PC-9 (cell line): ENCODE results near the gene EHMT1. TPM values are rescaled to one million over a fixed set of nuclear protein-coding genes. Genes with fewer than 3 reads are reported as not detected.

Experiments used
- BruUV-seq: library from RNA; stranded (reverse); fragments of 400-500 nt; replicated peaks from 2 replicates; lab custom pipeline; 2021; lab: Mats Ljungman, UMichigan
- CTCF ChIA-PET: fragments of 300-600 bp; sonication (Branson Sonifier 250); formaldehyde crosslinking; loops from one replicate; lab custom pipeline; 2022; ENCODE audit warnings: antibody characterized with exemption; lab: Charles Lee
- POLR2A ChIA-PET: fragments of 300-600 bp; sonication (Branson Sonifier 250); formaldehyde crosslinking; loops from one replicate; lab custom pipeline; 2022; ENCODE audit warnings: antibody characterized with exemption; ENCODE audit not compliant: unreplicated experiment; lab: Charles Lee
- DNase-seq, 2 experiments: peaks; one replicate each; pipeline versions ENCODE4 v3.0.0 to v3.0.0-alpha.2; 2015 to 2022; ENCODE audit warnings: mixed read lengths in 1 of 2
- H2AFZ ChIP-seq: fragments of 200-600 bp; sonication (generic); 2 replicates; pipeline ENCODE4 v1.8.1; 2017; ENCODE audit warnings: antibody characterized with exemption
- H3F3A ChIP-seq: fragments of 200-600 bp; sonication (generic); 2 replicates; pipeline ENCODE4 v1.8.1; 2017; ENCODE audit warnings: antibody characterized with exemption, mild to moderate bottlenecking, low read depth; ENCODE audit not compliant: insufficient read depth
- H3K27ac ChIP-seq: fragments of 200-600 bp; sonication (generic); 2 replicates; pipeline ENCODE4 v1.6.1; 2016; ENCODE audit warnings: mixed run types
- H3K27me3 ChIP-seq: fragments of 200-600 bp; sonication (generic); 2 replicates; pipeline ENCODE4 v1.6.1; 2016; ENCODE audit warnings: low read depth, mixed run types; ENCODE audit not compliant: insufficient read depth
- H3K36me3 ChIP-seq: fragments of 200-600 bp; sonication (generic); 2 replicates; pipeline ENCODE4 v1.6.1; 2016; ENCODE audit warnings: low read depth, mixed run types
- H3K4me1 ChIP-seq: fragments of 200-600 bp; sonication (generic); replicated peaks from 2 replicates; pipeline ENCODE4 v1.6.1; 2016; ENCODE audit warnings: mixed run types; ENCODE audit not compliant: insufficient read depth
- H3K4me2 ChIP-seq: fragments of 200-600 bp; sonication (generic); 2 replicates; pipeline ENCODE4 v1.6.1; 2017; ENCODE audit warnings: mixed run types
- H3K4me3 ChIP-seq: fragments of 200-600 bp; sonication (generic); 2 replicates; pipeline ENCODE4 v1.6.1; 2016; ENCODE audit warnings: mixed run types
- H3K79me2 ChIP-seq: fragments of 200-600 bp; sonication (generic); 2 replicates; pipeline ENCODE4 v1.6.1; 2017; ENCODE audit warnings: low read depth, mixed run types
- H3K9me2 ChIP-seq: fragments of 200-600 bp; sonication (generic); 2 replicates; pipeline ENCODE4 v1.8.1; 2017; ENCODE audit warnings: mild to moderate bottlenecking; ENCODE audit not compliant: insufficient read depth
- H3K9me3 ChIP-seq: fragments of 200-600 bp; sonication (generic); 2 replicates; pipeline ENCODE4 v1.8.1; 2016; ENCODE audit warnings: low read depth; ENCODE audit not compliant: insufficient read depth
- H4K20me1 ChIP-seq: fragments of 200-600 bp; sonication (generic); 2 replicates; pipeline ENCODE4 v1.8.1; 2017; ENCODE audit not compliant: insufficient read depth
- CTCF ChIP-seq: fragments of 200-600 bp; sonication (generic); conservative IDR thresholded peaks from 2 replicates; pipeline ENCODE4 v1.6.1; 2017; ENCODE audit warnings: mixed run types, antibody characterized with exemption, mild to moderate bottlenecking, moderate library complexity
- EZH2 ChIP-seq: fragments of 200-600 bp; sonication (generic); IDR thresholded peaks from 2 replicates; pipeline ENCODE4 v1.8.0; 2017; ENCODE audit warnings: antibody characterized with exemption, low read depth
- intact Hi-C: fragments of 100-400 bp; cut with micrococcal nuclease; formaldehyde crosslinking; loops from one replicate; pipeline ENCODE4 v1.10.0; 2022; ENCODE audit not compliant: unreplicated experiment
- total RNA-seq: library from RNA; stranded (reverse); gene quantifications from 2 replicates; pipeline ENCODE4 v1.2.3, GENCODE V29; 2021

Gene EHMT1
- total RNA-seq, 1 experiment from 2014 or later = 116 TPM

- Histone ChIP-seq H3K9me2 (no peaks in the 10 kb centered on the region), H3K27ac (no peak overlapping the region), H3K4me1 (no peaks in the 10 kb centered on the region), H3K4me2 (no peak overlapping the region), H3K36me3 (no peaks in the 10 kb centered on the region), H3K9me3 (no peaks in the 10 kb centered on the region), H3K27me3 (no peaks in the 10 kb centered on the region), H3F3A (peaks cover 19% of the 10 kb centered on the region; the same call in 1 of the 2 replicates), H4K20me1 (peaks cover 48% of the 10 kb centered on the region), H3K79me2 (peaks cover 33% of the 10 kb centered on the region), H3K4me3 (no peak overlapping the region), H2AFZ (no peak overlapping the region)
- TF ChIP-seq CTCF (no peak), EZH2 (no peak)
- peak in 1 of 2 experiments; percentile 70 for DNase-seq
- no TSS peak for BruUV-seq
- POLR2A ChIA-PET = no interaction called here
- CTCF ChIA-PET = no interaction called here
- intact Hi-C loops = loop anchor here (10.0 kb wide), 1 partner anchor 74 kb away; no protein-coding TSS in a partner anchor
These were observed 51.8 kb downstream of the EHMT1 start for GRCh38 chr9:137670391-137671195.

- ChIA-PET POLR2A (no interaction called here), CTCF (no interaction called here)
- Histone ChIP-seq H3K4me1 (no peaks in the 10 kb centered on the region), H3K4me2 (no peak overlapping the region), H2AFZ (no peak overlapping the region), H3F3A (peaks cover 19% of the 10 kb centered on the region; the same call in 1 of the 2 replicates), H3K4me3 (no peak overlapping the region), H3K36me3 (no peaks in the 10 kb centered on the region), H4K20me1 (peaks cover 46% of the 10 kb centered on the region), H3K9me3 (no peaks in the 10 kb centered on the region), H3K27me3 (no peaks in the 10 kb centered on the region), H3K9me2 (no peaks in the 10 kb centered on the region), H3K79me2 (peaks cover 31% of the 10 kb centered on the region), H3K27ac (no peak overlapping the region)
- TF ChIP-seq CTCF (no peak), EZH2 (no peak)
- intact Hi-C loops = loop anchor here (10.0 kb wide), 1 partner anchor 74 kb away; no protein-coding TSS in a partner anchor
- no TSS peak for BruUV-seq
- DNase-seq = no peak
These were observed 52.4 kb downstream of the EHMT1 start for GRCh38 chr9:137671196-137671538.

GRCh38 chr9:137671721-137672120 lies 52.9 kb downstream of the EHMT1 start:
- no peak overlapping the region for H3K4me3 ChIP-seq
- no peaks in the 10 kb centered on the region for H3K9me2 ChIP-seq
- peaks cover 48% of the 10 kb centered on the region for H4K20me1 ChIP-seq
- TF ChIP-seq CTCF (no peak), EZH2 (no peak)
- no peak overlapping the region for H2AFZ ChIP-seq
- no peaks in the 10 kb centered on the region for H3K36me3 ChIP-seq
- no peaks in the 10 kb centered on the region for H3K9me3 ChIP-seq
- H3K27ac ChIP-seq = no peak overlapping the region
- DNase-seq = no peak
- no peaks in the 10 kb centered on the region for H3K4me1 ChIP-seq
- BruUV-seq = no TSS peak
- CTCF ChIA-PET = no interaction called here
- peaks cover 32% of the 10 kb centered on the region for H3K79me2 ChIP-seq
- H3F3A ChIP-seq = peaks cover 19% of the 10 kb centered on the region; the same call in 1 of the 2 replicates
- intact Hi-C loops = loop anchor here (2.0 to 10.0 kb wide), 2 partner anchors 73 to 89 kb away; no protein-coding TSS in a partner anchor
- POLR2A ChIA-PET = no interaction called here
- no peak overlapping the region for H3K4me2 ChIP-seq
- no peaks in the 10 kb centered on the region for H3K27me3 ChIP-seq
